GM12892 (cell line): ENCODE data around the gene C19orf12.

Experiments used
- POLR2A ChIP-seq: IDR thresholded peaks from 2 replicates; pipeline ENCODE4 v1.6.1; 2011; ENCODE audit warnings: low read depth, low read length, control low read depth
- TAF1 ChIP-seq: IDR thresholded peaks from 2 replicates; pipeline ENCODE4 v1.6.1; 2011; ENCODE audit warnings: low read depth, mild to moderate bottlenecking, control low read depth, low read length, borderline replicate concordance

- TF ChIP-seq POLR2A (no peak), TAF1 (no peak)
These were observed 20.1 kb downstream of the C19orf12 start for GRCh38 chr19:29694669-29695627.
